GM18520 (cell line): ENCODE results near the gene PTGR3.

Experiments used
- ATAC-seq: cut with Tn5 transposase; IDR thresholded peaks from one replicate; pipeline ENCODE4 v1.9.1; 2021; ENCODE audit not compliant: unreplicated experiment

The PTGR3 gene

DNA sequence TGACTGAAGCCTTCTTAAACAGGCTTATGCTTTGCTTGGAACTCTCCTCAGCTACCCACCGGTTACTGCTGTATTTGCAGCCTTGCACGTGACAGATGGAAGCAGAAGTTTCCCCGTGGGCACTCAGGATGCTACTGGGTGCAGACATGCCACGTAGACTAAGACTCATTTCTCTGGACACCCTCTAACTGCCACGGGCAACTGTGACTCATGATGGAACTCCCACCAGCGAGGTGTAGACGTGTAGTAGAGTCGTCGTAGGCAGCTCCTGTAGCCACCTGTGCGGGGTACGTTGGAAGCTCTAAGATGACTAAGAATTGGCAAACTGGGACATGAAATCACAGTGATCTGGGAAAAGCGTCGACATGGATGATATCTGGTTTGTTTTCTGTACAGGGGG lies 29.2 kb upstream of the PTGR3 start:
- no peak for ATAC-seq

DNA sequence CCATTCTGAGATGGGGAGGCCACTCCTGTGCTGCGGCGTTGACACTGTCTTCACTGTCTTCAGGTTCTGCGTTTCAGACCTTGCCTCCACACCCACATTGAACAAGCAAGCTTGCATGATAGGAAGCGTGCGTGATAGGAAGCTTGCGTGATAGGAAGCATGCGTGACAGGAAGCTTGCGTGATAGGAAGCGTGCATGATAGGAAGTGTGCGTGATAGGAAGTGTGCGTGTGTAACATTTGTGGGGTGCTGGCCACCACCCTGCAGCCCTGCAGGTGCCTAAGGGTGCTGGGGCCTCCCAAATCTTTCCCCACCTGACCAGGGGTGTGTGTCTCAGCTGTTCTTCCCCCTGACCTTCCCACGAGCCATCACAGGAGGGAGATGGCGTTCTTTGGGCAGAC lies 27.0 kb upstream of the PTGR3 start:
- ATAC-seq: no peak

DNA sequence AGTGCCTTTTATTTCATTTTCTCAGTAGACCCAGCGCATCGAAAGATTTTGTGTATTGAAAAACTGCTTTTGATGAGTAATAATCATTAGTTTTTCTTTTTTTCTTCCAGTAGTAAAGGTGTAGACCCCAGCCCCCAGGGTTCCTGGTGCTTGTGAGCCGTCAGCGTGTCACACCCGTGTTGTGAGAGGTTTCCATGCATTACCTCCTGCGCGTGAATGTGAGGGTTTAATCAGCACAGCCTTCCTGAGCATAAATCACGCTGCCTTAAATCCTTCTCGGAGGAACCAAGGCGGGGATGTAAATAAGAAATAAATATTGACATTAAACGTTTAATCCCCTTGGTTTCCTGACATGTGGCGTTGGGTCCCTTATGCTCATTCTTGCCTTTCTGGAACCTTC lies 26.0 kb upstream of the PTGR3 start:
- no peak for ATAC-seq

DNA sequence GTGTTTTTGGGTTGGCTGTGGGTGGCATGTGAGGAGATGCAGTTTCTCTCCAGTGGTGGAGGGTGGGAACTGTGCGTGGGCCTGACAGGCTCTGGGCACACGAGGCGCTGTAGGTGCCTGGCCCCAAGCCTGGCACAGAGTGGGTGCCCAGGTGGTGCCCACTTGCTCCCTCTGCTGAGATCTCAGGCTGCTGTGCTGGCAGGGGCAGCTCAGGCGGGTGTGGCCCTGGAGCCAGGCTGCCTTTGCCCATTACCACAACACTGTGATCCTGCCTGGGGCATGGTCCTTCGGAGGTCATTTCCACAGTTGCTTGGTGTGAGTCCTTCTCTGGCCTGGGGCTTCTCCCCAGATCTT lies 22.1 kb upstream of the PTGR3 start:
- ATAC-seq: no peak

DNA sequence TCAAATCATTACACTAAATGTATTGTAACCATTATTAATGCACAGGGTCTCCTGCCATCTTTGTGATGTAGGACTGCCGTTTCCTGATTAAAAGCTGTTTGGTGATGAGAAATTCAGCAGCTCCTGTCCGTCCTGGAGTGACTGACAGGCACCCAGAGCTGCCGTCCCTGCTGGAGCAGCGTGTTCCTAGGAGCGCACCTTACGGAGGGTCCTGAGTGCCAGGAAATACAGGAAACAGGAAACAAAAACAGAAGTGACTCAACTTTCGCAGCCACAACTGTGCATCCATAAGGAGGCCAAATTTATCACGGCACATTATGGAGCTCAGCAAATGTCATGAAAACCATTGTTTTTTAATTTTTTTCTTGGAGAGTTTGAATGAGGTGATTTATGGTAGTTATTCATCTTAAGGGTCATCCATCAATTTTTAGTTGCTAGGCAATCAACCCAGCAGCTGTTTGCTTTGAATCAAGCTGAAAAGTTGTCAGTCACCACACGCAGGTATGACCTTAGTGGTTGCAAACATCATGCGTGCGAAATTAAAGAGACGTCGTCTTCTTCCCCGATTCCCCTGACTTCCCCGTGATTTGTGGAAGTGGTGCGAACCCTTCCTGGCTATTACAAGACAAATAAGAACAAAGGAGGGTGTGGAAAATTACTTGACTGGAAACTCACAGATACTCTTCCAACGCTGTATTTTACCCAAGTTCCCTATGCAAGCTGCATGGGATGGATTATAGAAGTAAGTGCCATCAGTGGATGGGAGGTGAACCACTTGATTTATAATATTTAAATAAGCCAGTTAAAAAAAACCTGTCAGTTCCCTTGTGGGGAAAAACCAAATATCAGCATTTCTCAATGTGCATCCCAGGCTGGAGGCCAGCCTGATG lies 21.5 kb upstream of the PTGR3 start:
- ATAC-seq: no peak

DNA sequence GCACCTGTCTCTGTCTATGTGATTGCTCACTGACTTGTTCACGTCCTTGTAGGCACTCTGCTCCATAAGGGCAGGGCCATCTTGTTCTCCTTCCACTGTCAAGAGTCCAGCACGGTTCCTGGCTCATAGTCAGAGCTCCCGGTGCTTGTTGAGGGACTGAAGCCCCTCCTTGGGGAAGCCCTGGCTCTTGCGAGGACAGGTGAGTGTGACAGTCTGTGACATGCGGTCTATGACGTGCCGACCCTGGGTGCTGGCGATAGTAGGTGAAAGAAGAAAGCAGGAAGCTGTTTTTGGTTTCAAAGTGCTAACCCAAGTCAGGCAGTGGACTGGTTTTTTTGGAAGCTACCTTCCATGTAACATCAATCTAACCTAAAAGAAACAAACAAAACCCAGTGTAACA lies 20.5 kb upstream of the PTGR3 start:
- no peak for ATAC-seq

DNA sequence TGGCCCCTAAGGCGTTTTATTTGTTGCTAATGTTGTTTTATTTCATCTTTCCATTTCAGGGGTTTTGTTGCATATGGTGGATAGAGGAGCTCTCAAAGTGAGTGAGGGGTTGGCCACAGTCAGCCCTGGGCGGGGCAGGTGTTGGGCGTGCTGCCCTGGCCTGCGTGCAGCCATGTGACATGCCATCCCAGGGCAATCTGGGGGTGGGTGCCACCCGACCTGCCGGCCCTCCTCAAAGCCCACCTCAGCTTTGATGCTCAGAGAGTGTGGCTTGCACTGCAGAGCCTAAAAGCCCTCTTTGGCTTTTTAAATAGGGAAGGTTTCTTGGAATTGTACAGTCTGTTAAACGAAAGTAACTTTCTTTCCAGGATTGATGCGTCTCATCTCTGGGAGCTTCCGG lies 20.0 kb upstream of the PTGR3 start:
- ATAC-seq: no peak

DNA sequence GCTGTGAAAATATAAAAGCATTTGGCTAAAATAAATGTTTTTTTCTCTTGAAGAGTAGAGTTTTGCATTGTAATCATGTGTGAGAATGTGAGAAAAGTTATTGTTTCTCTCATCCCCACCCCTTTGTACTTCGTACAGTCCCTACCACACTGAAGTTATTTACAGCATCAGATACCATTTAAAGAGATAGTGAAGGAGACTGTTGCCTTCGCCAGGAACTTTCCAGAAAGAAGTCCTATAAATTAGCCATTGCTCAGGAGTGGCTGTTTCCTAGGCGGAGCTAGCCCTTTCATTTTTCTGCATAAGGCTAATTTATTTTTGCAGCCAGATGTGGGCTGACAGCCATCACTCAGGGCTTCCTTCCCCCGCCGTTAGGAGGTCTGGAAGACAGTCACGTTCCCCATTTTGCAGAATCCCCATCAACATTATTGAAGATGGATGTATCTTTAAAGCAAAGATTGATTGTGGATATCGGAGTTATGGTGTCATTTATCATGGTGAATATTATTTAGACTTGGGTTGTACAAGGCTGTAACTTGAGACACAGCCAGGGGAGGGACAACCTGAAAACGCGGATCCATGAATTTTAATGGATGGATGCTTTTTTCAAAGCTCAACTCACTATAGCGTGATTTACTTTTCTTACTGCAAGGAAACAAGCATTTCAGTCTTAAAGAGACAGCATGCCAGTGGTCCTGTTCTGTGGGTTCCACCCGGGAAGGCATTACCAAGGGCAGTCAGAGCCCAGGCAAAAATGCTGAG lies 18.8 kb upstream of the PTGR3 start:
- ATAC-seq: no peak

DNA sequence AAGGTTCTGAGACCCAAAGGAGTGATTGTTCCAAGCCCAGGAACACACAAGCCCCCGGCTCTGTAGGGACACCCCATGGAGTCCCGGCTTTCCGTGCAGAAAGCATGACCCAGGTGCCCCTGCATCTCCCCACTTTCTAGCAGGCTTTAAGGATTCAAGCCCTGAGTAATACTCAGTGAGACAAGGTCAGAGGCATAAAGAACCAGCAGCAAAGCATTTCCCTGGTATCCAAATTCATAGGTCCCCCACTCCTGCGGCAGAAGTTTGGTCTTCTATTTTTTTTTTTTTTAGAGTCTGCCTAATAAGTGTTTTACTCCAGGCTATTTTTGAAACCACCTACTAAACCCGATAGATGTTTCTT lies 18.0 kb upstream of the PTGR3 start:
- ATAC-seq: no peak

DNA sequence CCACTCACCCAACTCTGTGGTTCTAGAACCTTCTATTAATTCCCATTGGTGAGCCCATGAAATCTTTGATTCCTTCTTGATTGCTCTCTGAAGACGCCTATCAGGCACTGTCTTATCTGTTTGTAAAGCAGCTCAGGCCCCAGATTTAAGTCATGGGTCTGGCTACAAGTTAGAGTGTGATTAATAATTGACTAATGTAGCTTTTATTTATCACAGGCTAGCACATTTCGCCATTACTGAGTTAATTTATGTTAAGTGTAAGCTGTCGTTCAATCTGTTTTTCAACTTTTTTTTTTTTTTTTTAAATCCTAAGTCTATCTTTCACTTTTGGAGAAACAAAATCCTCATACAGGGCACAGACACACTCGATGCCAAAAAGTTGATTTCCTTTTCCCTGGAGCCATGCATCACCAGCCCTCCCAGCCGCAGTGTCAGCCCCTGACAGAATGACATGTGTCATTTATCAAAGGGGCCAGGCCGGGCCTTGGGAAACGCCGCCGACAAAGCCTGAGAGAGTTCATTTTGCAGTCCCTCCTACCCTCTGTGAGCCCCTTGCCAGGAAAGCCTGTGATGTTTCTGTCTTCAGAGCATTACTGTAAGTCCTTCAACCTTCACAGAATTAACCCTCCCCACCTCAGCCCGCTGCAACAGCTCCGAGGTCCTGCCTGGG lies 17.5 kb upstream of the PTGR3 start:
- no peak for ATAC-seq

DNA sequence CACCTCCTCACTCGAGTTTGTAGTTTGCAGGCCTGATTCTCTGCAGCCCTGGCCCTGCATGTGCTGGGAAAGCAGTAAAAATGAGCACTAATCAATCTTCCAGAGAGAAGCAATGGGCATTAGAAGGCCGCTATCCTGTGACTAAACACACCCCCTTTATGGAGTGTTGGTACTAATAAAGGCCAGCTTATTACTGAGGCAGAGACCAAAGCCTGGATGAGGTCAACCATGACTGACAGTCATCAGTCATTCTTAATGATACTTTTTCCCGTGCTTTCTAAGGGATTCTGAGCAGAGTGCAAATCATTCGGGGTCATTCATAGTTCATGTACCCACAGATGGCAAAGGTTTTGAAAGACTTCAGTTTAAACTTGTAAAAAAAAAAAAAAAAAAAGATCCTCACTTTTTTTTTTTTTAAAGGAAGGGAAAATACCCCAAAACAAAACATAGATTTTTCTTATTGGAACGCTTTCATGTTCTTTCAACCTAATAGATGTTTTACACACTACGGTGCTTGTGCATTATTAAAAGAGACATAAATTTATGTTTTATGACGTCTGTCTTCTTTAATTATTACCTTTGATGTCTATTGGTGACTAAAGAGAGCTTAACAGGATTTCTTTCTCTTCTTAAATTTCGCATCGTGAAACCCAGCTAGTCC lies 14.9 kb upstream of the PTGR3 start:
- no peak for ATAC-seq

DNA sequence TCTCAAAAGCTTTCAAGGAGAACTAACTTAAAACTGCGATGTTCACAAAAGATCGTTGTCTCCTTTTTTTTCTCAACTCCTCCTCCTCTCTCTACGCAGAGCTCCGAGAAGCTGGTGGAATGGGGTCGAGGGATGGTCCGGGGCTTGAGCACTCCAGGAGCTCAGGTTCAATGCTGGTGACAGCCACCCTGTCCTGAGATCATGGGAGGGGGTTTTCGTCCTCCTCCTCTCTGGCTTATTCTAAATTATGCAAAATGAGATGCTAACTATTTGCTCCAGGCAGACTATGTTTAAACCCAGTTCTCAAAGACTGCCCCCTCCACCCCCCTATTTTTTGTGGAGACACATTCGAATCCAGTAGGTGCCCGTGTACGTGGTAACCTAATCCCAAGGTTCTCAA lies 13.5 kb upstream of the PTGR3 start:
- ATAC-seq: no peak

DNA sequence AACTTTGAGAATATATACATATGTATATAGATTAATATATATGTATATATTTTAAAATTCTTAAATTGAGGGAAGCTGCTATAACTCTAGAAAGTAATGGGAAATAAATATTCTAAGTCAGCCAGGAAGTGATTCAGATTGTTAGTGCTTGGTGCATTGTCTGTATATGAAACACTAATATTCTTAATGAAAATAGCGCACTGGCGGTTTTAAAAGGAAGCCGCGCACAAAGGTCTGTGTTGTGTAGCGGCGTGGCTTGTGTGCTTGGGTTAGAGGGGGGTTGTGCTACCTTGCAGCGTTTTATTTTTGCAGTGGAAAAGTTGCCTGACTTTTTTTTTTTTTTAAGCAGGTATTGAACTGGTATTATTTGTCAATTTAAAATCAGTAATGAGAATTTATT lies 13.0 kb upstream of the PTGR3 start:
- no peak for ATAC-seq

DNA sequence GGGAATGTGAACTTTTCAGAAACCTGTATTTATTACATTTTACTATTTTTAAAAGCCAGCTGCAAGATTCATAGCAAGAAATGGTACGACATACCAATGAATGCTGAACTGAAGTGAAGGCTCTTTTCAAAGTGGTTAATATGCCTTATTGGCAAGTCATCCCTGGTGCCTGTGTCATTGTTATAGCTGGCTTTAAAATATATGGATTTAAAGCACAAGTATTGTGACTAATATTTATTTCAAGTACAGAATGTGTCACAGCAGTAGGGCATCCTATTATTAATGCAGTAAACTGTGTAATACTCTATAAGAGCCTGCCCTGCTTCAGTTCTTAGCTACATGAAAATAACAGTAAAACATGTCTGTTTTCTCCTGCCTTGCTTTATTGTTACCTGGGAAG lies 12.5 kb upstream of the PTGR3 start:
- no peak for ATAC-seq

DNA sequence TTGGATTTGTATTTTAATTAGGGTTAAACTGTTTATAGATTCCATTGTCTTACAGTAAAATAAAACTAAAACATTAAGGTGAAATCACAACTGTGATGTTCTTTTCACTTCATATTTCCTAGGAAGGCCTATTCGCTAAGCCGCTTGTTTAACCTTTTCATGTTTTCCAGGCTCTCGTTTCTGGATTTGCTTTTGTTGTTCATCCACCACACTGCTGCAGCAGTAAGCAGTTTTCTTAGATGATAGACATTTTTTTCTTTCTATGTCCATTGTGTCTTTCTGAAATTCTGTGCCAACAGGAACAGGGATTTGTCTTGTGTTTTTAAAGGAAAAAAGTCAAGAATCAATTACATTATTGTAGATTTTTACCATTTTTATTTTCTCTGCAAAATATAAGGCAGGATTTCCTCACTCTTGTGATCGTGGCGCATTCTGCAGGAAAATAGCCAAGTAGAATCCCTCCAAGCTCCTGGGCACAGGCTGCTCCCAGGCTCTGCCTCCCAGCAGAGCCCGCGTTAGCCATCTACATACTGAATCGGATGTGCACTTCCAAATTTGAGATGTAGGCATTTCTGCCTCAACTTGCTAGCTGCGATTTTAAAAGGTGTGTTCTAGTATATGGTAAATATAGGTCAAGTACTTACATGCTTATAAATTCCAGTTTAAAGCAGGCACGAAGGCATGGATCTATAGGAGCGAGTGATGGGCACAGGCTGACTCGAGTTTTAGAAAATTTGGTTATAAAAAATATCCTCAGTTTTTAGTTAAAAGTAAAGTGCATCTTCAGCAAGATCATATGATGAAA lies 11.8 kb upstream of the PTGR3 start:
- no peak for ATAC-seq

DNA sequence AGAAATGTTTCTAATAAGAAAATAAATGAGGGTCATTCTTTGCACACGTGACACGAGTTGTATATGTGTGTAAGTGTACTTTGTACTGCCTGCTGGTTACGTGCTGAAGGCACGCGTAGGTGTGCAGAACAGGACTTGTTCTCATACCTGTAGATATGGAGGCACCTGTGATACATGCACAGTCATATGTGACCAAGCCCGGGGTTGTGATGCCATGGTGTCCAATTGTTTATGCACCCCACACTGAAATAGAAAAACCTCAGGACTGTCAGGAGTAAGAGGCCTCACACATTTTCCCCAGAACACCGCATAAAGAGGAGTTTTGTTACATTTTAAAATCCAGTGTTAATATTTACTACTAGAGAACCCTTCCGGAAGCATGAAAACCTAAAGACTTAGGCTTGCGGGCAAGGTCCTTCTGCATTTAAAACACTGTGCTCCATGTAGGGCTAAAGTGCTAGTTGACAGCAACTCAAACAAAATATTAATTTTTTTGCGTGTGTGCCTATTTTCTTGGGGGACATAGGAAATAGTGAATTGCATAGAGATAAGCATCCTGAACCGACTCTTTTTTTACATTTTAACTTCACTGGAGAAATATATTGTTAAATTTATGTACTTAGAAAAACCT lies 10.9 kb upstream of the PTGR3 start:
- no peak for ATAC-seq

DNA sequence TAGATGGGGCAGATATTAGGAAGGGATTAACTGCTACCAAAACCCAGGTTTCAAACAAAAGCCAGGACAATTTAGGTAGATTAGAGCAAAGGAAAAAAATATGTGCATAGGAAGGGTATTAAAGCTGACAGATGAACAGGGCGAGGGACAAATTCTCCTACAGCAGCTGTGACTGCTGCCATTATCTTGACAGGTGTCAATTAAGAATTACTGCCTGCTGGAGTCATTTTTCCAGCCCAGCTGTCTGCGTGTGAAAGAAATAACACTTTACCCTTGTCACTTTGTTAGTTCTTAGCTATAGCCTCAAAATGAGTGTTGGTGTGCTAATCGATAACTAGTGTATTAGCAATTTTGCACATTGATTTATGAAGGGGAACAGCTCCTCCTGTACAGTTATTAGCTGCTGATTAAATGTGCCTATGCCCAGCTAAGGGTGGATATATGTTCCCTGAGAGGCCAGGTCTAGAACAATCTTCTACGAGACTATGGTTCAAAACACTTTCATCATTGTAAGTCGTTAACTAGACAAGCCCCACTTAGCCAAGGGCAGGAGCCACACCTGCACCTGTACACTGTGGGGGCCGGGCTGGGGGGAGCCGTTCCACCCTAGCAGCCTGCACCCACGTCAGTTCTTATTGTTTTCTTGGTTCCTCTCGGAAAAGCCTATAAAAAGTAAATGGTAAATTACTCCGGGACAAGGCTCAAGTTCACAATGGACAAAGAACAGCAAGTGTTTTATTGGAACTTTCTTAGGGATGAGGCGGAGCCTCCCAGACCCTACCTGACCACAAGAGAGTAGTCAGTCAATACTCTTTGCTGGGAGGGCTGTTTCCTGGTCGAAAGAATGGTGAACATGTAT lies 9.4 kb upstream of the PTGR3 start:
- ATAC-seq: no peak

DNA sequence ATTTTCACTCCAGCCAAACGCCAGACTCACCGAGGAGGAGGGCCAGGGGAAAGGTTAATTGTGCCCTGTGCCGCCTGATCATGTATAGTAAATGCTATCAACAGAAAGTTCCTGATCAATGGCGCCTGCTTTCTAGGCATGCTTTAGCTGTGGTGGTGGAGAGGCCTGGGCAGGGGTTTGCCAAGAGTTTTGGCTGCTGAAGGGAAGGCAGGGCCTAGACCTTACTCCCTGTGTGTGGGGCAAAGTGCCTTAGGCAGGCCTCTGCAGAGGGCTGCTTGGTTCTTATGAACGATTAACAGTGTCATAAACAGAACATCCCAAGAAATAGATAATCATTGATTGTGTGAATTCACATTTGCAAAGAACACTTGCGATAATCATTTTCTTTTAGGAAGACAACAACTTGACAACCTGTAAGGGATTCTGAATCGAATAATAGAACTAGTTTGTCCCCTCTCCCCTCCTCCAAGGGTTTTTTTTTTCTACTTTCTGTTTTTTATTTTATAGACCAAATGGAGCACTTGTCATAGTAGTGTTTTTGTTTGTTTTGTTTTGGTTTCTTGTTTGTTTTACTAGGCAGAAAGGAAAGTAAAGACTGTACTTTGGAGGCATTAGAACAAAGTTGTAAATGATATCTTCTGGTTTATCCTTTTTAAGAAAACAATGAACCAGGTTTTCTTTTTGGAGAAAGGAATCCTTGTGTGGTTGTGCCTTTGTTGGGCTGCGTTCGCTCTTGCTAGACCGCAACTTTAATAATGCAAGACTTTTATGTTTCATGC lies 8.2 kb upstream of the PTGR3 start:
- ATAC-seq: no peak
